ENCODE data around the gene CCSER2. TPM values are rescaled to one million over a fixed set of nuclear protein-coding genes. Genes with fewer than 3 reads are reported as not detected.

Gene CCSER2
- total RNA-seq, 2 donors from 2014 or later, result 29.8 to 38.8 TPM

DNA sequence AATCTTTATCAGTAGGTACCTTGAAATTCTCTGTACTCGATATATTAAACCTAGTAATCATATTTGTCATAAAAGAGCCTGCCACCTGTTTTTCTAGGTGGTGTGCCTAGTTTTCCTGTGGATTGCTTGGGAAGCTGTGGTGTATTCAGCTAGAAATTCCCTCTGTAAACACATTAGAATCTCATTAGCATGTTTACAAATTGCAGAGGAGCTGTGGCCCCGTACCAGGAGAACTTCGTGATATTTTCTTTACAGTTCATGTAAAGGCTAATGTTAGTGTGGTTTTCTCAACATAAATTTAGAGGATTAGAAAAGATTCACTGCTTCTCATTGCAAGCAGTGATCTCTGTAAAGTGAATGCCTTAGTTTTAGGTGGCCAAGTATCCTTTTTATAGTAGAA is 144.7 kb downstream of the CCSER2 start:
- TF ChIP-seq, protein P1, sequence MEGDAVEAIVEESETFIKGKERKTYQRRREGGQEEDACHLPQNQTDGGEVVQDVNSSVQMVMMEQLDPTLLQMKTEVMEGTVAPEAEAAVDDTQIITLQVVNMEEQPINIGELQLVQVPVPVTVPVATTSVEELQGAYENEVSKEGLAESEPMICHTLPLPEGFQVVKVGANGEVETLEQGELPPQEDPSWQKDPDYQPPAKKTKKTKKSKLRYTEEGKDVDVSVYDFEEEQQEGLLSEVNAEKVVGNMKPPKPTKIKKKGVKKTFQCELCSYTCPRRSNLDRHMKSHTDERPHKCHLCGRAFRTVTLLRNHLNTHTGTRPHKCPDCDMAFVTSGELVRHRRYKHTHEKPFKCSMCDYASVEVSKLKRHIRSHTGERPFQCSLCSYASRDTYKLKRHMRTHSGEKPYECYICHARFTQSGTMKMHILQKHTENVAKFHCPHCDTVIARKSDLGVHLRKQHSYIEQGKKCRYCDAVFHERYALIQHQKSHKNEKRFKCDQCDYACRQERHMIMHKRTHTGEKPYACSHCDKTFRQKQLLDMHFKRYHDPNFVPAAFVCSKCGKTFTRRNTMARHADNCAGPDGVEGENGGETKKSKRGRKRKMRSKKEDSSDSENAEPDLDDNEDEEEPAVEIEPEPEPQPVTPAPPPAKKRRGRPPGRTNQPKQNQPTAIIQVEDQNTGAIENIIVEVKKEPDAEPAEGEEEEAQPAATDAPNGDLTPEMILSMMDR (conservative IDR thresholded peaks at IDR 0.05), result no peak
- Histone ChIP-seq H3K9me3 (ENCODE audit: control insufficient read depth, low read length) (no peaks in the 10 kb centered on the region), H3K36me3 (ENCODE audit: control insufficient read depth, insufficient read depth, low read length) (peaks cover 47% of the 10 kb centered on the region), H3K4me1 (ENCODE audit: control insufficient read depth, insufficient read depth, low read length) (no peaks in the 10 kb centered on the region), H3K27ac (ENCODE audit: low read depth, low read length) (no peak overlapping the region), H3K9ac (ENCODE audit: extremely low read depth, low read length, poor library complexity, severe bottlenecking) (no peak overlapping the region), H3K27me3 (ENCODE audit: control insufficient read depth, insufficient read depth, low read length, poor library complexity, severe bottlenecking) (no peaks in the 10 kb centered on the region), H3K4me3 (ENCODE audit: low read length) (no peak overlapping the region)
- Mint-ChIP-seq H3K4me3 (no peak overlapping the region), H3K27me3 (ENCODE audit: insufficient read depth) (no peaks in the 10 kb centered on the region), H3K27ac (no peak overlapping the region), H3K9me3 (no peaks in the 10 kb centered on the region), H3K4me1 (peaks cover 8% of the 10 kb centered on the region), H3K36me3 (ENCODE audit: low read depth) (peaks cover 4% of the 10 kb centered on the region)
- WGBS, 2 experiments (ENCODE audit: insufficient coverage in 1 of 2, insufficient read length in 1 of 2), result 85 to 86% methylated on average over 2 to 3 of the region's 3 CpGs
- DNase-seq, result no peak

DNA sequence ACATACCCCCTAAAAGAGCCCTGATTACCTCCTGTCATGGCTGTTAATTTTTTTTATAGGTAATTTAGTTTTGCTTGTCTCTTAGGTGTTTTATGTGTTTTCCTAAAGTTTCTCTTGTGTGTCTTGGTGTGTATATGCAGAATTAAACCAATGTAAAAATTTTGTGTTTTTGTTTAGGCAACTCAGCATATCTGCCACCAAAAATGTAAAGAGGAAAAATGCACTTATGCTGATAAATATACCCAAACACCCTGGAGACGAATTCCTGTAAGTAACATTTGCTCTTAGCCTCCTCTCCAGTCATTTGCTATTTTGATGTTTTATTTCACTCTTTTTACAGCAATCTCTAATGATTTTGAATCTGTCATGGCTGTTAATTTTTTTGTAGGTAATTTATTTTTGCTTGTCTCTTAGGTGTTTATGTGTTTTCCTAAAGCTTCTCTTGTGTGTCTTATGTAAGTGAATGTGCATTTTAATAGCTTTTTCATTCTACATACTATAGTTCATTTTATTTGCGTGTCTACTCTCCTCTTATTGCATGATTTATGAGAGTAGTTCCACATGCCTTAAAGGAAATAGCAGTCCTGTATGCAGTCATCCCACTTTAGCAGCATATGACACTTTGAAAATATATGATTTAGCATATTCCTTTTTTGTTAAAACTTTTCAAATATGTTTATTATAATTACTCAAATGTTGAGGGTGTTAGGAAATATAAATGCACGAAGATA is 149.2 kb downstream of the CCSER2 start:
- H3K4me3 Mint-ChIP-seq, result no peak overlapping the region
- Histone ChIP-seq H3K4me1 (ENCODE audit: control insufficient read depth, insufficient read depth, low read length) (no peaks in the 10 kb centered on the region), H3K9me3 (ENCODE audit: control insufficient read depth, low read length) (no peaks in the 10 kb centered on the region), H3K9ac (ENCODE audit: extremely low read depth, low read length, poor library complexity, severe bottlenecking) (no peak overlapping the region), H3K36me3 (ENCODE audit: control insufficient read depth, insufficient read depth, low read length) (peaks cover 50% of the 10 kb centered on the region), H3K27me3 (ENCODE audit: control insufficient read depth, insufficient read depth, low read length, poor library complexity, severe bottlenecking) (no peaks in the 10 kb centered on the region), H3K4me3 (ENCODE audit: low read length) (no peak overlapping the region), H3K27ac (ENCODE audit: low read depth, low read length) (no peak overlapping the region)
- no peak overlapping the region for H3K27ac Mint-ChIP-seq
- 90% methylated on average over 3 of the region's 3 CpGs; no CpG with 5 or more reads in 1 of the 2 experiments for WGBS, 2 experiments (ENCODE audit: insufficient coverage in 1 of 2, insufficient read length in 1 of 2)
- peaks cover 9% of the 10 kb centered on the region for H3K36me3 Mint-ChIP-seq (ENCODE audit: low read depth)
- no peaks in the 10 kb centered on the region for H3K9me3 Mint-ChIP-seq
- DNase-seq, result no peak
- no peaks in the 10 kb centered on the region for H3K27me3 Mint-ChIP-seq (ENCODE audit: insufficient read depth)
- TF ChIP-seq, protein P1 (conservative IDR thresholded peaks at IDR 0.05), result no peak
- no peaks in the 10 kb centered on the region for H3K4me1 Mint-ChIP-seq

GRCh38 chr10:84478151-84478550 is 149.8 kb downstream of the CCSER2 start:
- Mint-ChIP-seq H3K9me3 (no peaks in the 10 kb centered on the region), H3K27me3 (ENCODE audit: insufficient read depth) (no peaks in the 10 kb centered on the region), H3K36me3 (ENCODE audit: low read depth) (peaks cover 11% of the 10 kb centered on the region), H3K4me3 (no peak overlapping the region), H3K27ac (no peak overlapping the region), H3K4me1 (no peaks in the 10 kb centered on the region)
- Histone ChIP-seq H3K36me3 (ENCODE audit: control insufficient read depth, insufficient read depth, low read length) (peaks cover 50% of the 10 kb centered on the region), H3K27me3 (ENCODE audit: control insufficient read depth, insufficient read depth, low read length, poor library complexity, severe bottlenecking) (no peaks in the 10 kb centered on the region), H3K27ac (ENCODE audit: low read depth, low read length) (no peak overlapping the region), H3K4me1 (ENCODE audit: control insufficient read depth, insufficient read depth, low read length) (no peaks in the 10 kb centered on the region), H3K9me3 (ENCODE audit: control insufficient read depth, low read length) (no peaks in the 10 kb centered on the region), H3K9ac (ENCODE audit: extremely low read depth, low read length, poor library complexity, severe bottlenecking) (no peak overlapping the region), H3K4me3 (ENCODE audit: low read length) (no peak overlapping the region)
- TF ChIP-seq, protein P1 (conservative IDR thresholded peaks at IDR 0.05), result no peak
- no peak for DNase-seq
